SKM-1 treated with dmso at 0.1 percent for 144 hours (cell line): ENCODE results near the gene LCLAT1.

Source experiments
- DNase-seq: peaks from one replicate; lab custom pipeline; 2025; ENCODE audit not compliant: unreplicated experiment; lab: John Stamatoyannopoulos, UW

LCLAT1 gene

GRCh38 chr2:30447149-30448045 lies at the start of gene LCLAT1:
TSS of gene LCLAT1 (plus strand) at chr2:30447246. CDS start at chr2:30525591, 78,345 bp downstream.
- DNase-seq: peak; percentile 58

GRCh38 chr2:30398084-30398873 lies 48.8 kb upstream of the LCLAT1 start:
- DNase-seq: no peak

- no peak for DNase-seq
Observed at GRCh38 chr2:30400151-30400954, 46.7 kb upstream of the LCLAT1 start.

GRCh38 chr2:30402441-30403182 lies 44.4 kb upstream of the LCLAT1 start:
- no peak for DNase-seq

GRCh38 chr2:30403592-30404312 lies 43.3 kb upstream of the LCLAT1 start:
- DNase-seq: no peak

GRCh38 chr2:30404319-30405259 lies 42.5 kb upstream of the LCLAT1 start:
- DNase-seq: no peak

- DNase-seq: no peak
Observed at GRCh38 chr2:30405260-30405605, 41.8 kb upstream of the LCLAT1 start.

GRCh38 chr2:30406853-30407252 lies 40.2 kb upstream of the LCLAT1 start:
- no peak for DNase-seq

- DNase-seq: no peak
Observed at GRCh38 chr2:30408961-30409387, 38.1 kb upstream of the LCLAT1 start.

- no peak for DNase-seq
Observed at GRCh38 chr2:30410217-30410616, 36.8 kb upstream of the LCLAT1 start.

GRCh38 chr2:30412047-30412683 lies 34.9 kb upstream of the LCLAT1 start:
- DNase-seq: no peak

- no peak for DNase-seq
Observed at GRCh38 chr2:30412684-30413570, 34.1 kb upstream of the LCLAT1 start.

GRCh38 chr2:30414961-30415360 lies 32.1 kb upstream of the LCLAT1 start:
- DNase-seq: no peak

- no peak for DNase-seq
Observed at GRCh38 chr2:30417253-30417652, 29.8 kb upstream of the LCLAT1 start.

GRCh38 chr2:30421026-30421603 lies 25.9 kb upstream of the LCLAT1 start:
- no peak for DNase-seq

GRCh38 chr2:30421604-30422443 lies 25.2 kb upstream of the LCLAT1 start:
- DNase-seq: no peak
